ENCODE results near the gene VPS26B.

GRCh38 chr11:134264966-134265764, 40.7 kb downstream of the VPS26B start:
- TF ChIP-seq EZH2phosphoT487 (IDR thresholded peaks at IDR 0.05; ENCODE audit: low read depth, severe bottlenecking, unreplicated experiment): no peak
- no peak for TF ChIP-seq EZH2 (IDR thresholded peaks at IDR 0.05; ENCODE audit: borderline replicate concordance)
